ENCODE data around the gene DSG2.

DNA sequence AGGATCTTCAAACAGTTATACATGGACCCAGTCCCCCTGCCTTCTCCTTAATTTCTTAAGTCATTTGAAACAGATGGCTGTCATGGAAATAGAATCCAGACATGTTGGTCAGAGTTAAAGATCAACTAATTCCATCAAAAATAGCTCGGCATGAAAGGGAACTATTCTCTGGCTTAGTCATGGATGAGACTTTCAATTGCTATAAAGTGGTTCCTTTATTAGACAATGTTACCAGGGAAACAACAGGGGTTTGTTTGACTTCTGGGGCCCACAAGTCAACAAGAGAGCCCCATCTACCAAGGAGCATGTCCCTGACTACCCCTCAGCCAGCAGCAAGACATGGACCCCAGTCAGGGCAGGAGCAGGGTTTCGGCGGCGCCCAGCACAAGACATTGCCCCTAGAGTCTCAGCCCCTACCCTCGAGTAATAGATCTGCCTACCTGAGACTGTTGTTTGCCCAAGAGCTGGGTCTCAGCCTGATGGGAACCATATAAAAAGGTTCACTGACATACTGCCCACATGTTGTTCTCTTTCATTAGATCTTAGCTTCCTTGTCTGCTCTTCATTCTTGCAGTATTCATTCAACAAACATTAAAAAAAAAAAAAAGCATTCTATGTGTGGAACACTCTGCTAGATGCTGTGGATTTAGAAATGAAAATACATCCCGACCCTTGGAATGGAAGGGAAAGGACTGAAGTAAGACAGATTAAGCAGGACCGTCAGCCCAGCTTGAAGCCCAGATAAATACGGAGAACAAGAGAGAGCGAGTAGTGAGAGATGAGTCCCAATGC is 98.3 kb downstream of the DSG2 start:
- TF ChIP-seq, protein P1, sequence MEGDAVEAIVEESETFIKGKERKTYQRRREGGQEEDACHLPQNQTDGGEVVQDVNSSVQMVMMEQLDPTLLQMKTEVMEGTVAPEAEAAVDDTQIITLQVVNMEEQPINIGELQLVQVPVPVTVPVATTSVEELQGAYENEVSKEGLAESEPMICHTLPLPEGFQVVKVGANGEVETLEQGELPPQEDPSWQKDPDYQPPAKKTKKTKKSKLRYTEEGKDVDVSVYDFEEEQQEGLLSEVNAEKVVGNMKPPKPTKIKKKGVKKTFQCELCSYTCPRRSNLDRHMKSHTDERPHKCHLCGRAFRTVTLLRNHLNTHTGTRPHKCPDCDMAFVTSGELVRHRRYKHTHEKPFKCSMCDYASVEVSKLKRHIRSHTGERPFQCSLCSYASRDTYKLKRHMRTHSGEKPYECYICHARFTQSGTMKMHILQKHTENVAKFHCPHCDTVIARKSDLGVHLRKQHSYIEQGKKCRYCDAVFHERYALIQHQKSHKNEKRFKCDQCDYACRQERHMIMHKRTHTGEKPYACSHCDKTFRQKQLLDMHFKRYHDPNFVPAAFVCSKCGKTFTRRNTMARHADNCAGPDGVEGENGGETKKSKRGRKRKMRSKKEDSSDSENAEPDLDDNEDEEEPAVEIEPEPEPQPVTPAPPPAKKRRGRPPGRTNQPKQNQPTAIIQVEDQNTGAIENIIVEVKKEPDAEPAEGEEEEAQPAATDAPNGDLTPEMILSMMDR (IDR thresholded peaks at IDR 0.05; ENCODE audit: insufficient read depth, low read length), result no peak
- TF ChIP-seq POLR2AphosphoS5 (IDR thresholded peaks at IDR 0.05; ENCODE audit: low read depth), result no peak
- TF ChIP-seq, protein P2, sequence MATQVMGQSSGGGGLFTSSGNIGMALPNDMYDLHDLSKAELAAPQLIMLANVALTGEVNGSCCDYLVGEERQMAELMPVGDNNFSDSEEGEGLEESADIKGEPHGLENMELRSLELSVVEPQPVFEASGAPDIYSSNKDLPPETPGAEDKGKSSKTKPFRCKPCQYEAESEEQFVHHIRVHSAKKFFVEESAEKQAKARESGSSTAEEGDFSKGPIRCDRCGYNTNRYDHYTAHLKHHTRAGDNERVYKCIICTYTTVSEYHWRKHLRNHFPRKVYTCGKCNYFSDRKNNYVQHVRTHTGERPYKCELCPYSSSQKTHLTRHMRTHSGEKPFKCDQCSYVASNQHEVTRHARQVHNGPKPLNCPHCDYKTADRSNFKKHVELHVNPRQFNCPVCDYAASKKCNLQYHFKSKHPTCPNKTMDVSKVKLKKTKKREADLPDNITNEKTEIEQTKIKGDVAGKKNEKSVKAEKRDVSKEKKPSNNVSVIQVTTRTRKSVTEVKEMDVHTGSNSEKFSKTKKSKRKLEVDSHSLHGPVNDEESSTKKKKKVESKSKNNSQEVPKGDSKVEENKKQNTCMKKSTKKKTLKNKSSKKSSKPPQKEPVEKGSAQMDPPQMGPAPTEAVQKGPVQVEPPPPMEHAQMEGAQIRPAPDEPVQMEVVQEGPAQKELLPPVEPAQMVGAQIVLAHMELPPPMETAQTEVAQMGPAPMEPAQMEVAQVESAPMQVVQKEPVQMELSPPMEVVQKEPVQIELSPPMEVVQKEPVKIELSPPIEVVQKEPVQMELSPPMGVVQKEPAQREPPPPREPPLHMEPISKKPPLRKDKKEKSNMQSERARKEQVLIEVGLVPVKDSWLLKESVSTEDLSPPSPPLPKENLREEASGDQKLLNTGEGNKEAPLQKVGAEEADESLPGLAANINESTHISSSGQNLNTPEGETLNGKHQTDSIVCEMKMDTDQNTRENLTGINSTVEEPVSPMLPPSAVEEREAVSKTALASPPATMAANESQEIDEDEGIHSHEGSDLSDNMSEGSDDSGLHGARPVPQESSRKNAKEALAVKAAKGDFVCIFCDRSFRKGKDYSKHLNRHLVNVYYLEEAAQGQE (IDR thresholded peaks at IDR 0.05; ENCODE audit: insufficient replicate concordance, low read depth), result no peak
